H9 (cell line): ENCODE measurements around the gene SMARCD2. TPM values are rescaled to one million over a fixed set of nuclear protein-coding genes. Genes with fewer than 3 reads are reported as not detected.

Source experiments
- DNase-seq: peaks from one replicate; pipeline ENCODE4 v3.0.0-alpha.2; 2017
- H2AFZ ChIP-seq: one replicate; pipeline ENCODE4 v1.6.1; 2013; ENCODE audit warnings: mild to moderate bottlenecking, low read length, control low read depth, moderate library complexity
- H2AK5ac ChIP-seq: 2 replicates; pipeline ENCODE4 v1.6.1; 2013; ENCODE audit warnings: low read length, control low read depth, mixed read lengths; ENCODE audit not compliant: insufficient read length
- H2BK120ac ChIP-seq: one replicate; pipeline ENCODE4 v1.6.1; 2013; ENCODE audit warnings: low read depth, mild to moderate bottlenecking, low read length, control low read depth, inconsistent platforms; ENCODE audit not compliant: poor library complexity, severe bottlenecking
- H2BK12ac ChIP-seq: 2 replicates; pipeline ENCODE4 v1.6.1; 2013; ENCODE audit warnings: low read length, control low read depth, mixed read lengths, low read depth; ENCODE audit not compliant: insufficient read length
- H2BK15ac ChIP-seq: 2 replicates; pipeline ENCODE4 v1.6.1; 2013; ENCODE audit warnings: low read depth, low read length, control low read depth
- H2BK20ac ChIP-seq: one replicate; pipeline ENCODE4 v1.6.1; 2013; ENCODE audit warnings: low read depth, mild to moderate bottlenecking, low read length, control low read depth, inconsistent platforms; ENCODE audit not compliant: poor library complexity, severe bottlenecking
- H2BK5ac ChIP-seq: 2 replicates; pipeline ENCODE4 v1.6.1; 2013; ENCODE audit warnings: low read length, control low read depth, mixed read lengths; ENCODE audit not compliant: insufficient read length
- H3K14ac ChIP-seq: 2 replicates; pipeline ENCODE4 v1.6.1; 2013; ENCODE audit warnings: low read length, control low read depth; ENCODE audit not compliant: insufficient read depth
- H3K18ac ChIP-seq: 2 replicates; pipeline ENCODE4 v1.6.1; 2013; ENCODE audit warnings: low read depth, mild to moderate bottlenecking, mixed read lengths, low read length, control low read depth; ENCODE audit not compliant: insufficient read length
- H3K23ac ChIP-seq: 2 replicates; pipeline ENCODE4 v1.6.1; 2013; ENCODE audit warnings: low read length, control low read depth, mixed read lengths, low read depth; ENCODE audit not compliant: insufficient read length
- H3K23me2 ChIP-seq: 2 replicates; pipeline ENCODE4 v1.6.1; 2013; ENCODE audit warnings: low read depth, mild to moderate bottlenecking, mixed read lengths, low read length, control low read depth; ENCODE audit not compliant: insufficient read length, poor library complexity, severe bottlenecking
- H3K27ac ChIP-seq: 2 replicates; pipeline ENCODE4 v1.5.1; 2013; ENCODE audit warnings: low read length, control low read depth, mixed read lengths, low read depth; ENCODE audit not compliant: insufficient read length
- H3K27me3 ChIP-seq: 2 replicates; pipeline ENCODE4 v1.6.1; 2013; ENCODE audit warnings: low read length, control low read depth, inconsistent platforms; ENCODE audit not compliant: insufficient read depth
- H3K4ac ChIP-seq: 2 replicates; pipeline ENCODE4 v1.6.1; 2013; ENCODE audit warnings: low read depth, mild to moderate bottlenecking, control low read depth, inconsistent platforms, low read length, moderate library complexity
- H3K4me1 ChIP-seq: 2 replicates; pipeline ENCODE4 v1.6.1; 2013; ENCODE audit warnings: low read length, control low read depth, inconsistent platforms; ENCODE audit not compliant: insufficient read depth
- H3K4me2 ChIP-seq: 2 replicates; pipeline ENCODE4 v1.6.1; 2013; ENCODE audit warnings: low read length, control low read depth, mixed read lengths; ENCODE audit not compliant: insufficient read length, insufficient read depth
- H3K56ac ChIP-seq: 2 replicates; pipeline ENCODE4 v1.6.1; 2013; ENCODE audit warnings: low read depth, mild to moderate bottlenecking, mixed read lengths, low read length, control low read depth; ENCODE audit not compliant: insufficient read length
- H3K79me1 ChIP-seq: 2 replicates; pipeline ENCODE4 v1.6.1; 2013; ENCODE audit warnings: low read depth, mild to moderate bottlenecking, moderate library complexity, low read length, control low read depth, inconsistent platforms; ENCODE audit not compliant: insufficient read depth, poor library complexity, severe bottlenecking
- H3K79me2 ChIP-seq: 2 replicates; pipeline ENCODE4 v1.6.1; 2013; ENCODE audit warnings: low read length, control low read depth, inconsistent platforms; ENCODE audit not compliant: insufficient read depth
- H3K9ac ChIP-seq: 2 replicates; pipeline ENCODE4 v1.6.1; 2013; ENCODE audit warnings: low read length, control low read depth, mixed read lengths; ENCODE audit not compliant: insufficient read length; ENCODE audit errors: extremely low read depth
- H3K9me3 ChIP-seq: one replicate; pipeline ENCODE4 v1.6.1; 2013; ENCODE audit warnings: low read depth, low read length, inconsistent platforms; ENCODE audit not compliant: control insufficient read depth
- H3T11ph ChIP-seq: one replicate; pipeline ENCODE4 v1.6.1; 2013; ENCODE audit warnings: mild to moderate bottlenecking, low read length, control low read depth, inconsistent platforms
- H4K20me1 ChIP-seq: one replicate; pipeline ENCODE4 v1.6.1; 2013; ENCODE audit not compliant: control insufficient read depth, insufficient read length, insufficient read depth
- H4K5ac ChIP-seq: 2 replicates; pipeline ENCODE4 v1.6.1; 2013; ENCODE audit warnings: low read depth, mild to moderate bottlenecking, mixed read lengths, low read length, control low read depth; ENCODE audit not compliant: insufficient read length
- H4K8ac ChIP-seq: replicated peaks from 2 replicates; pipeline ENCODE4 v1.6.1; 2013; ENCODE audit warnings: low read length, control low read depth, mixed read lengths, low read depth; ENCODE audit not compliant: insufficient read length
- H4K91ac ChIP-seq: 2 replicates; pipeline ENCODE4 v1.6.1; 2013; ENCODE audit warnings: low read depth, mild to moderate bottlenecking, moderate library complexity, mixed read lengths, low read length, control low read depth; ENCODE audit not compliant: insufficient read length
- H3K27ac Mint-ChIP-seq, 3 experiments: 2 replicates in 2 of 3; 3 replicates in 1 of 3; pipeline ENCODE4 v1.8.0; 2020 to 2021; ENCODE audit warnings: mixed read lengths in 3 of 3, mild to moderate bottlenecking in 1 of 3, moderate library complexity in 1 of 3
- H3K27me3 Mint-ChIP-seq: 2 replicates; pipeline ENCODE4 v1.8.0; 2021; ENCODE audit warnings: low read depth, mild to moderate bottlenecking, moderate library complexity, mixed read lengths
- H3K36me3 Mint-ChIP-seq, 3 experiments: 2 replicates in 2 of 3; 3 replicates in 1 of 3; pipeline ENCODE4 v1.8.0; 2020 to 2021; ENCODE audit warnings: low read depth in 3 of 3, mixed read lengths in 3 of 3; ENCODE audit not compliant: insufficient read depth in 1 of 3
- H3K4me1 Mint-ChIP-seq, 2 experiments: 2 replicates each; pipeline ENCODE4 v1.8.0; 2020; ENCODE audit warnings: mixed read lengths in 2 of 2
- H3K4me3 Mint-ChIP-seq, 2 experiments: 2 replicates in 1 of 2; 3 replicates in 1 of 2; pipeline ENCODE4 v1.8.0; 2020 to 2021; ENCODE audit warnings: mild to moderate bottlenecking in 2 of 2, mixed read lengths in 2 of 2, moderate library complexity in 1 of 2
- H3K9me3 Mint-ChIP-seq, 2 experiments: 2 replicates in 1 of 2; 3 replicates in 1 of 2; pipeline ENCODE4 v1.8.0; 2020; ENCODE audit warnings: mild to moderate bottlenecking in 2 of 2, mixed read lengths in 2 of 2, moderate library complexity in 1 of 2
- CTCF ChIP-seq: fragments of 200-600 bp; sonication (generic); conservative IDR thresholded peaks from 3 replicates; pipeline ENCODE4 v1.8.0; 2021; ENCODE audit warnings: antibody characterized with exemption, mild to moderate bottlenecking
- WGBS: extraction: QIAGEN DNeasy Blood & Tissue Kit; methylation state at CpG from one replicate; pipeline ENCODE4 v1.1.7; 2013; ENCODE audit warnings: missing lambda C conversion rate, low lambda C conversion rate, mixed read lengths; ENCODE audit not compliant: insufficient read length; ENCODE audit errors: extremely low coverage; 5-methylcytosine and 5-hydroxymethylcytosine counted together
- total RNA-seq: library from RNA; stranded (reverse); gene quantifications from 2 replicates; pipeline ENCODE4 v1.2.1, GENCODE V29; 2021

Gene SMARCD2
- total RNA-seq, 1 experiment from 2014 or later: 68.9 TPM

DNA sequence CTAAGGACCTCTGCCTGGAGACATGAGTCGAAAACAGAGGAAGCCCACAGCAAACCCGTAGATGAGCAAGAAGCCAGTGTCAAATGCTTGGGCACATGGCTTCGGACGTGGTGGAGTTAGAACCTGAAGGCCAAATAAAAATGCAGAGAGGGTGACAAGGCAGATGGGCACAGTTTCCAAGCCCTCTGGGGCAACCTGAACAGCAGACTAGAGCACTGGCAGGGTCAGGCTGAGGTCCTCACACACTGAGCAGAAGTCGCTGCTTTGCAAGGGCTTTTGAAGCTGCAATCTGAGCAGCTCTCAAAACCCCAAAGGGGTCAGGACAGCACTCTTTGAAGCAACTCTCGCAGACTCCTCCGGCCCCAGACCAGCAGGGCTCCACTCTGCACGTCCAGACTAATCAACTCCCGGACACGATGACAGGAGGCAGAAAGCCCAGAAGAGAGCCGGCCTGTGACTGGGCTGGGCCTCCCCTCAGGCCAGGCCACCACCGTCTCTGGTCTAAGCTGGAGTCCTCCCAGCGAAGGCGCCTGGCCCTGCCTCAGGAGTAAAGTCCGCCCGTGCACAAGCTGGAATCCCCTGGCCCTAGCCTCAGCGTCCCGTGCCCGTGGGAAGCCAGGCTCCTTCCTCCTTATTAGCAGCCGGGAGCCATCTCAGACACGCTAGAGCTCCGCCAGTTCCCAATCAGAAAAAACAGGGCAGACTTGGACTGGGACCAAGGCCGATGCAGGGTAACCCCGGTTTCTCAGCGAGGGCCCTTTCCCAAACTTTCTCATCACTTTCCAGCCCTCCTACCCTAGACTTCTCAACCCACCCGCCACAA, 924 bp downstream of the SMARCD2 start:
- Histone ChIP-seq H3K27ac (no peak overlapping the region), H3K23me2 (peaks cover 10% of the 10 kb centered on the region), H4K5ac (no peak overlapping the region), H3K9me3 (no peaks in the 10 kb centered on the region), H4K20me1 (no peaks in the 10 kb centered on the region), H3K56ac (no peak overlapping the region), H3K27me3 (no peaks in the 10 kb centered on the region; the same call in 1 of the 2 replicates), H3K79me1 (peaks cover 3% of the 10 kb centered on the region), H2BK5ac (no peak overlapping the region), H3K79me2 (peaks cover 3% of the 10 kb centered on the region; the same call in 1 of the 2 replicates), H3K9ac (peak overlapping the region; percentile 48), H3K23ac (no peak overlapping the region), H2BK20ac (no peak overlapping the region), H2AFZ (no peak overlapping the region), H2BK12ac (no peak overlapping the region), H3K4me1 (no peaks in the 10 kb centered on the region; the same call in 1 of the 2 replicates), H4K8ac (no peak overlapping the region), H3K4me2 (peak overlapping the region; percentile 64), H3K18ac (no peak overlapping the region), H2BK120ac (no peak overlapping the region), H4K91ac (no peak overlapping the region), H3T11ph (no peak overlapping the region), H3K14ac (peak overlapping the region; percentile 70), H2BK15ac (no peak overlapping the region), H2AK5ac (no peak overlapping the region), H3K4ac (no peak overlapping the region)
- peak overlapping the region; percentile 96 for H3K4me3 Mint-ChIP-seq
- H3K27ac Mint-ChIP-seq: peak overlapping the region; percentile 87 to 96 (median 96)
- TF ChIP-seq CTCF: no peak
- H3K4me1 Mint-ChIP-seq: peaks cover 22 to 40% of the 10 kb centered on the region in 2 experiments
- no CpG with 5 or more reads among the region's 26 CpGs for WGBS
- H3K27me3 Mint-ChIP-seq: peaks cover 13% of the 10 kb centered on the region
- DNase-seq: no peak
- no peaks in the 10 kb centered on the region for H3K9me3 Mint-ChIP-seq
- H3K36me3 Mint-ChIP-seq: peaks cover 6 to 14% (median 7%) of the 10 kb centered on the region in 3 experiments; a peak in 6 of 7 replicates
